Liver (tissue), 9 donors: ENCODE measurements around the gene ACVR2A. TPM values are rescaled to one million over a fixed set of nuclear protein-coding genes. Genes with fewer than 3 reads are reported as not detected.

Experiments
- DNase-seq: peaks from one replicate; pipeline ENCODE4 v3.0.0-alpha.2; 2017; ENCODE audit warnings: low spot score
- H3K27ac ChIP-seq, 2 donors: one replicate each; pipeline ENCODE4 v1.7.0; 2013; ENCODE audit warnings: inconsistent platforms in 2 of 2, low read length in 2 of 2, control low read depth in 1 of 2, low read depth in 1 of 2, mild to moderate bottlenecking in 1 of 2
- H3K27me3 ChIP-seq, 4 donors: one replicate each; pipeline versions ENCODE4 v1.6.1 to v1.7.0; 2013; ENCODE audit warnings: low read length in 3 of 4, inconsistent platforms in 1 of 4, mild to moderate bottlenecking in 1 of 4, moderate library complexity in 1 of 4; ENCODE audit not compliant: control insufficient read depth in 4 of 4, insufficient read depth in 4 of 4
- H3K36me3 ChIP-seq, 4 donors: one replicate each; pipeline versions ENCODE4 v1.6.1 to v1.7.0; 2013; ENCODE audit warnings: low read length in 3 of 4, mild to moderate bottlenecking in 3 of 4, low read depth in 1 of 4, moderate library complexity in 1 of 4; ENCODE audit not compliant: control insufficient read depth in 4 of 4, insufficient read depth in 3 of 4
- H3K4me1 ChIP-seq, 4 donors: one replicate each; pipeline versions ENCODE4 v1.6.1 to v1.7.0; 2013; ENCODE audit warnings: low read length in 3 of 4, mild to moderate bottlenecking in 3 of 4, moderate library complexity in 1 of 4; ENCODE audit not compliant: control insufficient read depth in 4 of 4, insufficient read depth in 4 of 4
- H3K4me3 ChIP-seq, 3 donors: one replicate each; pipeline versions ENCODE4 v1.6.1 to v1.7.0; 2013; ENCODE audit warnings: low read length in 3 of 3, control low read depth in 1 of 3, low read depth in 1 of 3, mild to moderate bottlenecking in 1 of 3
- H3K9ac ChIP-seq, 2 donors: one replicate each; pipeline ENCODE4 v1.7.0; 2013; ENCODE audit warnings: low read length in 2 of 2, mild to moderate bottlenecking in 2 of 2, moderate library complexity in 2 of 2, control low read depth in 1 of 2, low read depth in 1 of 2
- H3K9me3 ChIP-seq, 4 donors: one replicate each; pipeline versions ENCODE4 v1.6.1 to v1.7.0; 2013; ENCODE audit warnings: low read length in 3 of 4; ENCODE audit not compliant: control insufficient read depth in 4 of 4
- ATF3 ChIP-seq: IDR thresholded peaks from 2 replicates; pipeline ENCODE4 v1.6.1; 2016; ENCODE audit warnings: antibody characterized with exemption
- EGR1 ChIP-seq, 2 donors: IDR thresholded peaks; 2 replicates each; pipeline ENCODE4 v1.6.1; 2016 to 2018; ENCODE audit warnings: antibody characterized with exemption in 2 of 2, low read depth in 2 of 2
- FOXA2 ChIP-seq: IDR thresholded peaks from 2 replicates; pipeline ENCODE4 v1.6.1; 2016; ENCODE audit warnings: antibody characterized with exemption
- HNF4A ChIP-seq, 2 donors: conservative IDR thresholded peaks; 2 replicates each; pipeline ENCODE4 v1.6.1; 2016; ENCODE audit warnings: antibody characterized with exemption in 2 of 2, mild to moderate bottlenecking in 2 of 2
- HNF4G ChIP-seq: IDR thresholded peaks from 2 replicates; pipeline ENCODE4 v1.6.1; 2016; ENCODE audit warnings: antibody characterized with exemption
- JUND ChIP-seq, 2 donors: IDR thresholded peaks; 2 replicates each; pipeline ENCODE4 v1.6.1; 2016; ENCODE audit warnings: antibody characterized with exemption in 2 of 2
- MAX ChIP-seq: IDR thresholded peaks from 2 replicates; pipeline ENCODE4 v1.6.1; 2016; ENCODE audit warnings: antibody characterized with exemption
- NR2F2 ChIP-seq: IDR thresholded peaks from 2 replicates; pipeline ENCODE4 v1.6.1; 2016; ENCODE audit warnings: antibody characterized with exemption
- REST ChIP-seq: IDR thresholded peaks from 2 replicates; pipeline ENCODE4 v1.6.1; 2016; ENCODE audit warnings: antibody characterized with exemption, mild to moderate bottlenecking
- RXRA ChIP-seq, 2 donors: IDR thresholded peaks; 2 replicates each; pipeline ENCODE4 v1.6.1; 2017 to 2018; ENCODE audit warnings: antibody characterized with exemption in 2 of 2, mild to moderate bottlenecking in 1 of 2
- SP1 ChIP-seq: IDR thresholded peaks from 2 replicates; pipeline ENCODE4 v1.6.1; 2018; ENCODE audit warnings: antibody characterized with exemption, mild to moderate bottlenecking
- TAF1 ChIP-seq: conservative IDR thresholded peaks from 2 replicates; pipeline ENCODE4 v1.6.1; 2016; ENCODE audit warnings: antibody characterized with exemption, mild to moderate bottlenecking
- YY1 ChIP-seq: IDR thresholded peaks from 2 replicates; pipeline ENCODE4 v1.6.1; 2016; ENCODE audit warnings: antibody characterized with exemption, mild to moderate bottlenecking
- ZBTB33 ChIP-seq: IDR thresholded peaks from 2 replicates; pipeline ENCODE4 v1.6.1; 2016; ENCODE audit warnings: antibody characterized with exemption
- WGBS: extraction: QIAGEN DNeasy Blood & Tissue Kit; methylation state at CpG from one replicate; pipeline ENCODE4 v1.1.7; 2013; 5-methylcytosine and 5-hydroxymethylcytosine counted together
- polyA plus RNA-seq, 2 donors: library from polyadenylated mRNA; stranded (reverse) in 1 of 2; unstranded in 1 of 2; fragments of 200-250 nt in 1 of 2; fragments of >200 nt in 1 of 2; fragmentation: Nextera tagmentation in 1 of 2; extraction: Ambion mirVana in 1 of 2; gene quantifications; one replicate each; pipeline versions ENCODE4 v1.2.1 to v1.2.3, GENCODE V29; 2013 to 2015
- total RNA-seq, 2 donors: library from RNA; depleted of rRNA; stranded (reverse); fragments of >200 nt; gene quantifications; one replicate each; pipeline ENCODE4 v1.2.3, GENCODE V29; 2014
- donor health status: healthy.
- donor health status: healthy.
- donor health status: healthy.
- donor health status: healthy.
- donor health status: healthy.

Gene ACVR2A
- total and polyA plus RNA-seq, 4 donors, result 2.2 to 9.5 (median 6.3) TPM

GRCh38 chr2:147917161-147917560, 72.3 kb downstream of the ACVR2A start:
- no peak for DNase-seq

GRCh38 chr2:147923846-147924245, 79.0 kb downstream of the ACVR2A start:
- H3K36me3 ChIP-seq, result peaks cover 0 to 7% (median 1%) of the 10 kb centered on the region in 4 donors
- WGBS, result 90% methylated on average over 3 of the region's 3 CpGs
- H3K4me1 ChIP-seq, result peaks cover 0 to 14% (median 10%) of the 10 kb centered on the region in 4 donors
- H3K9ac ChIP-seq, result no peak overlapping the region
- H3K27me3 ChIP-seq, result no peaks in the 10 kb centered on the region
- H3K9me3 ChIP-seq, result no peaks in the 10 kb centered on the region
- no peak for DNase-seq
- H3K4me3 ChIP-seq, result no peak overlapping the region
- H3K27ac ChIP-seq, result no peak overlapping the region
- TF ChIP-seq TAF1 (no peak), YY1 (no peak), MAX (no peak), ZBTB33 (no peak), HNF4G (no peak), ATF3 (no peak), SP1 (no peak), NR2F2 (no peak), JUND (IDR thresholded peaks at IDR 0.05) (no peak), RXRA (IDR thresholded peaks at IDR 0.05) (no peak)

More at GRCh38 chr2:147917161-147917560, 72.3 kb downstream of the ACVR2A start:
- Histone ChIP-seq H3K36me3 (peaks cover 0 to 8% (median 6%) of the 10 kb centered on the region in 4 donors), H3K4me3 (no peak overlapping the region), H3K27me3 (no peaks in the 10 kb centered on the region), H3K27ac (no peak overlapping the region), H3K9ac (no peak overlapping the region), H3K4me1 (no peaks in the 10 kb centered on the region), H3K9me3 (no peaks in the 10 kb centered on the region)
- no peak for TF ChIP-seq MAX
- TF ChIP-seq FOXA2, result no peak
- TF ChIP-seq JUND (IDR thresholded peaks at IDR 0.05), result no peak
- no peak for TF ChIP-seq YY1
- TF ChIP-seq HNF4G, result no peak
- no peak for TF ChIP-seq ZBTB33
- TF ChIP-seq EGR1 (IDR thresholded peaks at IDR 0.05; ENCODE audit: low read depth in 2 of 2), result no peak
- TF ChIP-seq NR2F2, result no peak
- no peak for TF ChIP-seq TAF1
- no peak for TF ChIP-seq REST
- no peak for TF ChIP-seq ATF3
- no peak for TF ChIP-seq SP1
- TF ChIP-seq HNF4A (conservative IDR thresholded peaks at IDR 0.05), result no peak
- 90% methylated on average over 4 of the region's 4 CpGs for WGBS
